GM12874 (cell line): ENCODE measurements around the gene SLC22A4.

ENCODE experiments used
- TF ChIP-seq, protein P1 (sequence below): IDR thresholded peaks from 2 replicates; pipeline ENCODE4 v1.5.1; 2011; ENCODE audit warnings: low read depth, mild to moderate bottlenecking, control low read depth, low read length, moderate library complexity; ENCODE audit not compliant: insufficient read depth

The SLC22A4 gene

DNA sequence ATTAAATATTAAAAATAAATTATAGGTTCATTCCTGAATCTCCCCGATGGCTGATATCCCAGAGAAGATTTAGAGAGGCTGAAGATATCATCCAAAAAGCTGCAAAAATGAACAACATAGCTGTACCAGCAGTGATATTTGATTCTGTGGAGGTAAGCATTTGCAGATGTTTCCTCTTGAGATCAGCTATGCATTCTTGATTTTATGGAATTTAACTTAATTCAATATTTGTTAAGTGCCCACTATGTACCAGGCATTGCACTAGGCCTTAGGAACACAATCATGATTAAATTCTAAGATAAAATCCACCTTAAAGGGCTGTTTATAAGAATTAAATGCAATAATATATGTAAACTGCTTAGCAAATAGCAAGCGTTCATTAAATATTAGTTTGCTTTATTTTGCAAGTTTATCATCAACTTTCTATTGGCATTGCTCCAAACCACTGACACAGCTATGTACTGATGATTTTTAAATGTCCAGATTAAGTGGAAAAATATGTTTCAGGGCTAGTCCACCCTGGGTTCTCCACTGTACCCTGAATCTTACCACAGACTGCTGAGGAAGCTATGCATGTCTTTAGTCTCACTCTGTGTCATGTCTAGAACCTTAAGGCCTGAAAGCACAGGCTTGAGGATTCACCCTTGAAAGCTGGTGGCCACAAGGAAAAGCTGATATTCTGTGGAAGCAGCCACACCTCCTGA is 33.2 kb downstream of the SLC22A4 start:
- TF ChIP-seq, protein P1, sequence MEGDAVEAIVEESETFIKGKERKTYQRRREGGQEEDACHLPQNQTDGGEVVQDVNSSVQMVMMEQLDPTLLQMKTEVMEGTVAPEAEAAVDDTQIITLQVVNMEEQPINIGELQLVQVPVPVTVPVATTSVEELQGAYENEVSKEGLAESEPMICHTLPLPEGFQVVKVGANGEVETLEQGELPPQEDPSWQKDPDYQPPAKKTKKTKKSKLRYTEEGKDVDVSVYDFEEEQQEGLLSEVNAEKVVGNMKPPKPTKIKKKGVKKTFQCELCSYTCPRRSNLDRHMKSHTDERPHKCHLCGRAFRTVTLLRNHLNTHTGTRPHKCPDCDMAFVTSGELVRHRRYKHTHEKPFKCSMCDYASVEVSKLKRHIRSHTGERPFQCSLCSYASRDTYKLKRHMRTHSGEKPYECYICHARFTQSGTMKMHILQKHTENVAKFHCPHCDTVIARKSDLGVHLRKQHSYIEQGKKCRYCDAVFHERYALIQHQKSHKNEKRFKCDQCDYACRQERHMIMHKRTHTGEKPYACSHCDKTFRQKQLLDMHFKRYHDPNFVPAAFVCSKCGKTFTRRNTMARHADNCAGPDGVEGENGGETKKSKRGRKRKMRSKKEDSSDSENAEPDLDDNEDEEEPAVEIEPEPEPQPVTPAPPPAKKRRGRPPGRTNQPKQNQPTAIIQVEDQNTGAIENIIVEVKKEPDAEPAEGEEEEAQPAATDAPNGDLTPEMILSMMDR, result no peak

DNA sequence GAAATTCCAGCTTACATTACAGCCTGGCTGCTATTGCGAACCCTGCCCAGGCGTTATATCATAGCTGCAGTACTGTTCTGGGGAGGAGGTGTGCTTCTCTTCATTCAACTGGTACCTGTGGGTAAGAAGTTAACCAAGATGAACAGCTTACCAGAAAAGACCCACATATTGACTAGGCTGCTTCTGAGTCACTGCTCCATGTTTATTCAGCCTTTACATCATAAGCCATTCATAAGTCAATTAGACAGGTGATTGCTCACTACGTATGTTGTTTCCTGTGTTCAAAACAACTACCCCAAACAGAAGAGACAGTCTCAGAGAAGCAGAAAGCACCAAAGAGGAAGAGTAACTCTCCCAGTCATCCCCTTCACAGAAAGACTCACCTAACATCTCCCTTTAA is 40.6 kb downstream of the SLC22A4 start:
- TF ChIP-seq, protein P1, result no peak

DNA sequence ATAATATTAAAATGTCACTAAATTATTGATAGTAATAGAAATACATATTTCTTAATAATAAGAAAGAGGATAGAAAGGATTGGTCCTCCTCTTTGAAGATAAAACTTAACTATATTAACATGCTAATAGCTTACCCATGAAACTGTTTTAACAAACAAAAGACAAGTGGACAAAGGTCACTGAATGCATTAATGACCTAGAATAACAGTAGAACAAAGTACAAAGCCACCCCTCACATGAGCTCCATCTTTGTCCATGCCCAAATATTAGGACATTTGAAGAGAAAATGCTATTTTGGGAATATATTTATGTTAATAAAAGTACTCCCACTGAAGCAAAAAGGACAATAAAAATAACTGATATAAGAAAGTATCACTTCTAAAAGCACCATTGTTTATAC is 41.2 kb downstream of the SLC22A4 start:
- TF ChIP-seq, protein P1, result no peak

DNA sequence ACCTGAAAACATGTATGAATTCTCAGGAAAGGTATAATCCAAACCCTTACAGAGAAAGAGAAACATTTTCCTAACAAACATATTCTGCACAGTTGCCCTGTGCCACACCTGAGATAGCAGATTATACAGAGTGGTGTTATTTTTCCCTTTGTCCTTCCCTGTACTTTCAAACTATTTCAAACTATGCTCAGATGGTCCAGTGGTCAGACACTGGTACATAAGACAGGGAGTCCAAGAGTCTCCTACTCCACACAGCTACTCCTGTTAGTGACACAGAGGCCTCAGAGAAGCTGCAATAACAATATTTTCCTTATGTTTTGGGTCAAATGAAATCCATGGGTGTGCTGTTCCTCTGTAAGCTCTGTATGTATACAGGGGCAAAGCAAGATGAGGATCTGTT is 45.3 kb downstream of the SLC22A4 start:
- TF ChIP-seq, protein P1, result no peak

DNA sequence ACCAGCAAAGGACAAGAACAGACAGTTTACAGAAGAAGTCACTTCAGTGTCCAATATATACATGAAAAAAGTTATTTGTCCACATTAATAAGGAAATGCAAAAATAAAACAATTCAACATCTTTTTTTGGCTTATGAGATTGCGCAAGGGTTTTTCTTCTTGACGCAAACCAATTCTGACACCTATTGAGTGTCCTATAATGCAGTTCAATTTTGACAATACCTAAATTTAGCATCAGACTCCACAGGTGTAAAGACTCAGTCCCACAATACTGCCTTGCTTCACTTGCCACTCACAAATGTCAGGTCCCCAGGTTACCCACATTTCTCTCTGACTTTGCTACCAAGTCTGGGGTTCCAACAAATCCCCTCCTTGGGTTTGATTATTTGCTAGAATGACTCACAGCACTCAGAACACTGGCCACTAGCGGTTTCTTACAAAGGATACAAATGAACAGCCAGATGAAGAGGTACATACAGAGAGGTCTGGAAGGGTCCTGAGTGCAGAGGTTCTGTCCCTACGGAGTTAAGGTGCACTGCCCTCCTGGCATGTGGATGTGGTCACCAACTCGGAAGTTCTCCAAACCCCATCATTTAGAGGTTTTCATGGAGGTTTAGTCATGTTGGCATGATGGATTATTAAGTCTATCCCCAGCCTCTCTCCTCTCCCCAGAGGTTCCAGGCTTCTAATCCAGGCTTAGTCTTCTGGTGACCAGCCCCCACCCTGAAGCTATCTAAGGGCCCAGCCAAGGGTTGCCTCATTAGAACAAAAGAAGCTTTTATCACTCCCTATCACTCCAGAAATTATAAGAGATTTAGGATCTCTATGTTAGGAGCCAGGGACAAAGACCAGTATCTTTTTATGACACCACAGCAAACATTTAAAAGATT is 48.3 kb downstream of the SLC22A4 start:
- TF ChIP-seq, protein P1, result no peak

DNA sequence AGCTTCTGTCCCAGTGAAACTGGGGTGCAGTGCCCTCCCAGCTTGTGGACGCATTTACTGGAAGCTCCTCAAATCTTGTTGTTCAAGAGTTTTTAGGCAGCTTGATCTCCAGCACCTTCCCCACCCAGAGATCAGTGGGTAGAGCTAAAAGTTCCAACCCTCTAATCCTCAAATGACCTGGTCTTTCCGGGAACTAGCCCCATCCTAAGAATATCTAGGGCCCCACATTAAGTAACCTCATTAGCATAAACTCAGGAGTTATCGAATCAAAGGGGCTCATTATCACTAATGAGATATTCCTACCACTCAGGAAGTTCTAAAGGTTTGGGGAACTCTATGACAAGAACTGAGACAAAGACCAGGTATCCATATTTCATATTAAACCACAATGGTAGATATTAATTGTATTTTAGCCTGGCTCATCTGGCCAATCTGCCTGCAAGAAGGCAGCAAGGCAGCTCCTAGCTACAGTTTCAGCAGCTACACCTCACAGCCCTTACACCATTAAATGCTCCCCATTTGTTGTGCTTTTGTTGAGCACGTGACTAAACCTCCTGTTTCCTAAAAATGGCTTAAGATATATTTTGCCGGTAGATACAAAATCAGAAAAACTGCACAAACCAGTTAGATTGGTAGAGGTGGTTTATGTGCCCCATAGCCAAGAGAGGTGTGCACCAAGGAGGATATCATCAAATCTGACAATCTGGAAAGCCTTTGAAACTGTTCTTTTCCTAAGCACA is 50.8 kb downstream of the SLC22A4 start:
- TF ChIP-seq, protein P1, result no peak

DNA sequence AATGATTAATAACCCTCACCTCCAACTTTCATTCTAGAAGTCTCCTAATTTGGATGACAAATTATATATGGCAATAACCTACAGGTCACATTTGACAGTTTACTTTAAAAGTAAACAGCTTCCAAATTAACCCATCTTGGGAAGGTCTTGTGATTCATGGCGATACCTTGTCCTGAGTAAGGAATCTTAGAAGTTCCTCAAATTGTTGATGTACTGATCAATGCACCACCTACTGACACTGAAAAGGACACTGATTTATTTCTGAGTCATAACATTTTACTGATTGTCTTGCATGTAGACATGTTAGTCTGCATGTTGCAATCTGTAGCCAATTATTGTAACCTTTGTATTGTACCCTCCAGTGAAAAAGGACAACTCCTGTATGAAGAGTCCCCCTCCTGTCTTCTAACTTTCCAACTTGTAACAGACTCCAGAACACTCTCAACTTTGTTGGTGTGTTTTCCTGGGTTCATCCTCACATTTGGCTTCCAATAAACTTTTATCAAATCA is 59.3 kb downstream of the SLC22A4 start:
- TF ChIP-seq, protein P1, result no peak
